T-helper 2 cell treated with Interferon-gamma antibody and Interleukin-4, amounts not matched to agents 5 μg/mL and 100 μg/mL, for 36 hours (primary cell): Measurements from ENCODE around the gene DNAH2.

ENCODE experiments used
- DNase-seq: peaks from one replicate; pipeline ENCODE4 v3.0.0; 2021; ENCODE audit warnings: low spot score
- H3K27ac Mint-ChIP-seq: one replicate; pipeline ENCODE4 v1.8.0; 2021; ENCODE audit warnings: mild to moderate bottlenecking, mixed read lengths
- H3K27me3 Mint-ChIP-seq: one replicate; pipeline ENCODE4 v1.8.0; 2021; ENCODE audit warnings: low read depth, mixed read lengths
- H3K36me3 Mint-ChIP-seq: one replicate; pipeline ENCODE4 v1.8.0; 2021; ENCODE audit warnings: low read depth, mixed read lengths
- H3K4me1 Mint-ChIP-seq: one replicate; pipeline ENCODE4 v1.8.0; 2021; ENCODE audit warnings: low read depth, mixed read lengths
- H3K4me3 Mint-ChIP-seq: one replicate; pipeline ENCODE4 v1.8.0; 2022; ENCODE audit warnings: mild to moderate bottlenecking, moderate library complexity, mixed read lengths
- H3K9me3 Mint-ChIP-seq: one replicate; pipeline ENCODE4 v1.8.0; 2021; ENCODE audit warnings: mixed read lengths

Gene DNAH2

GRCh38 chr17:7882629-7883028 lies 165.1 kb downstream of the DNAH2 start:
- no peaks in the 10 kb centered on the region for H3K27me3 Mint-ChIP-seq
- no peaks in the 10 kb centered on the region for H3K9me3 Mint-ChIP-seq
- no peak overlapping the region for H3K27ac Mint-ChIP-seq
- peaks cover 5% of the 10 kb centered on the region for H3K4me1 Mint-ChIP-seq
- DNase-seq = no peak
- H3K4me3 Mint-ChIP-seq = no peak overlapping the region
- H3K36me3 Mint-ChIP-seq = peaks cover 6% of the 10 kb centered on the region
